Measurements from ENCODE around the gene MACROH2A2. TPM values are rescaled to one million over a fixed set of nuclear protein-coding genes. Genes with fewer than 3 reads are reported as not detected.
"Not testable (repeated sequence)": the region's sequence is repeated elsewhere in the genome, so short reads cannot be mapped to it uniquely, and the experiment has no call there.

MACROH2A2 gene
- total RNA-seq, result 0.59 and 1.0 TPM in 2 replicates

DNA sequence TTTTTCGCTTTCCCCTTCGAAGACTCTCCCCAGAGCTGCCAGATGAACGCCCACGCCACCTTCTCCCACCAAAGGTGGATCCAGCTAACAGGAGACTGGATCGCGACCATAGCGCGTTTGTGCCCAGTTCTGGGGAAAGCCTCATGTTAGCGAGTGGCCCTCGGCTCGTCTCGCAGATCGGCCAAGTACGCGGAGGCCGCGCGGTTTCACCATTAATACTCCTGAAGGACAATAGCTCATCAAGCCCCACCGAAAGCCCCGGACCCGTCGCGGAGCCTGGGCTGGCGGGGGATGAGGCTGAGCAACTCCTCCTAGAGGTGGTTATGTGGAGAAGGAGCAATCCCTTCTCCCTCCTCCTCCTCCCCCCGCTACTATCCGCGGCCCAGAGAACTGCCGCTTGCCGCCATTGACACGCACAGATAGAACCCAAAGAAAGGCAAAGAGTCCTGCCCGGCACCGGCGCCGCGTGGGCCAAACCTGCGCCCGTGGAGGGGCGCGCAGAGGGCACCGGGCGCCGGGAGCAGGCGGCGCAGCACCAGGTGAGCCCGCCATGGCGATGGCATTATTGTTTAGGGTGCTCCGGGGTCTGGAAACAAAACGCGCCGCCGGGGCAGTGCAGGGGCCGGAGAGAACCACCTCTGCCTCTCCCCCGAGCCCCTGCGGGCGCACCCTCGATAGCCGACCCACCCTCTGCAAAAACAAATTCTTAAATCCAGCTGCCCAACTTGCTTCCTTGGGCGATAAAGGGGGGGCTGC, at the start of gene MACROH2A2:
Gene MACROH2A2, plus strand, starts transcription at position 385 of the 756 bp plus-strand sequence. CDS start 22,813 bp downstream, outside the sequence.
- no peak for DNase-seq (ENCODE audit: low read depth, low spot score)

DNA sequence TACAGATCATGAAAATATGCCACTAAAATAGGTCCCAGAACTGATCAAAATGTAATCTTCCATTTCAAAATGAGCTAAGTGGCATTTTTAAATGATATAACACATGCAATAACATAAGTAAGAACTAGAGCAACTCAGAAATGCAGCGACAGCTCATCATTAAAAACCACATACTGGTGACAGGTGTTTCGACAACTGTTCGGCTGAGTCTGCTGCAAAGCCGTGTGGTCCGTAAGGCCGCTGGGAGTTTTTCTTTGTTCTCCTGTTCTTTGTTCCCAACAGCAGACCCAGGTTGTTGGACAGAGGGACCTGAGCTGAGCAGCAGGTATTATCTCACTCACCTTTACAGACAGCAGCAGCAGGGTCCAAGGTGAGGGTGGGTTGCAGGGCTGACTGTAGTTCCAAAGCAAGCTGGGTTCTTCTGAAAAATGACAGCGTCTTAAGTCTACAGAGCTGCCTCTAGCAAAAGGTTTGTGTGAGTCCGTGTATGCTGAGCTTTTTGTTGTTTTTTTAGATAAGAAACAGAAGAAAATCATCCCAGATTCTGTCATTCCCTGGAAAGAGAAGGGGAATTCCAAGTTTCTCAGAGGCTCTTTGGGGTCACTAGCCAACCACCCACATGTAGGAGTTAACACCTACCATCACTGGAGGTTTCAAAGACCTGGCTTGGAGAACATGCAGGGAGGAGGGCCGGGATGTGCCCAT, 45.4 kb upstream of the MACROH2A2 start:
- no peak for DNase-seq (ENCODE audit: low read depth, low spot score)

DNA sequence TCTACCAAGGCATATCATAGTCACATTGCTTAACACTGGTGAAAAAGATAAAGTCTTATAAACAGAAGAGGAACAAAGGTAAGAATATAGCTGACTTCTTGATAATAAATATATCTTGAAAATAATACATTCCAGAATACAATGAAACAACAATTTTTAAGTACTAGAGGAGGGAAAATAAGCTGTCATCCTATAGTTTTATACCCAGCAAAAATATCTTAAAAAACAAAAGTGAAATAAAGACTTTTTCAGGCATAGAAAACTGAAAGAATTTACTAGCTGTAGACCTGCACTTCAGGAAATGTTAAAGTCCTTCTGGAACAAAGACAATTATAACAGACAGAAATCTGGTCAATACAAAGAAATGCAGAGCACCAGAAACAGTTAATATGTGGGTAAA, 21.4 kb upstream of the MACROH2A2 start:
- DNase-seq (ENCODE audit: low read depth, low spot score), result no peak

DNA sequence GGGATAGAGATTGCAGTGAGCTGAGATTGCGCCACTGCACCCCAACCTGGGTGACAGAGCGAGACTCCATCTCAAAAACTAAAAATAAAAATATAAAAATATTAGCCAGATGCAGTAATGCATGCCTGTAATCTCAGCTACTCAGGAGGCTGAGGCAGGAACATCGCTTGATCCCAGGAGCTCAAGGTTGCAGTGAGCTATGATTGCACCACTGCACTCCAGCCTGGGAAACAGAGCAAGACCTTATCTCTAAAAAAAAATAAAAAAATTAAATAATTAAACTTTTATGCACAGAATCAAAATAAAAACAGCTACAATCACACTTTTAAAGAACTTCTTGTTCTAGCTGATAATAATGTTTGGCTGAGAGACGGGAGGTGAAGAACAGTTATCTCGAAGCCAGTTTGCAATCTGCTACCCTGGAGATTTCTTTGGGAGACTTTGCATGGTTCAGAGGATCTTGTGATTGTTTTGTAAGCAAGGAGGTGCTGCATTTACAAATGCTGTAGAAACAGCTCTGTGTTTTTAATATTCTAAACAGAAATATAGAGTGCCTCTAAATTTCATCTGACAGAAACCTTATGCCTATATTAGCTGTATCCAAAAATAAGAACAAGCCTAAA, 19.9 kb upstream of the MACROH2A2 start:
- DNase-seq (ENCODE audit: low read depth, low spot score), result no peak

DNA sequence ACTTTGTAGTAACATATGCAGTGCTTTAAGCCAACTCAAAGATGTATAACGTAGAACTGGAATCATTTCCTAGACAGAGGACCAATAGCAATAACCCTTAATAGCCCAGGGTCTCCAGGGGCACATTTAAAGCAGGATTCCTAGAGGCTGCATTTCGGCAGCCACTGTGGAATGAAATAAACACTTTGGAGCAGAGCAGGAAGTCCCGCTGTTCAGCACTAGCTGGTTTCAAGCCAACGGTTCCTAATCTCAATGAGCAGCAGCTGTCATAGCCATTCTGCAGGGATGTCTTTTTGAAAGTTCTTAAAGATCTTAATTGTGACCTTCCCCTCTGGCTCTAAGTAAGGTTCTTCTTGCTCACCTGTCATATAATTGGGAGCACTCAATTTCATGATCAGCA, 18.4 kb upstream of the MACROH2A2 start:
- DNase-seq (ENCODE audit: low read depth, low spot score), result no peak

DNA sequence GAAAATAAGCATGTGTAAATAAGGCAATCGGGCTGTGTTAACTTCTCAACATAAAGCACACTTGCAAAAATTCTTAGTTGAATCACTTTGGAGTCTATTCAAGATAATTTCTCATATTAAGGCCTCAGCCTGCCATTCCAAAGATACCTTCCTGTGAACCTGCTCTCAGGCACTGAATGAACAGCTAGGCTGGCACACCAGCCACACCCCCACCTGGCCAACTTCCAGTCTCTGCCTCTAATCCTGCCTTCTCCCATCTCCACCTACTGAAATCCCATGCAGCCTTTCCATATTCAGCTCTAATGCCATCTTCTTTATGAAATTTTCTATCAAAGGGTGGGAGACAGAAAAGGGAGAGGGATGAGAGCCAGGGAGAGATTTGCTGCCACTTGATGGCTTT, 17.1 kb upstream of the MACROH2A2 start:
- no peak for DNase-seq (ENCODE audit: low read depth, low spot score)

DNA sequence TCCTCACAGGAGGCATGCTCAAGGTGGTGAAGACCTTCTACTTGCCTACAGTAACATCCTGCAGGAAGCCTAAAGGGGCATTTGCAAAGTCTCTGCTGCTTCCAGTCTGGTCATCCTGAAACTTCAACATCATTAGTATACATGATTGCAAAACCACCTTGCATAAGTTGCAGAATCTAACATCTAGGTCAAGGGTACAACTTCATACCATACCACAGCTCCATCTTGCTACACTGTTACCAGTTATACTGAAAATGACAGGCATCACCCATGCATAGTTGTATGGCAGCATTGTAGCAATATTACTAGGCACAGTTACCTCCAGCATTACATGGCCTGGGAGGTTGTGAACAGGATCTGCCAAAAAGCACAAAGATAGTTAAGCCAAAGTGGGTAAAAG, 13.7 kb upstream of the MACROH2A2 start:
- DNase-seq (ENCODE audit: low read depth, low spot score), result no peak

DNA sequence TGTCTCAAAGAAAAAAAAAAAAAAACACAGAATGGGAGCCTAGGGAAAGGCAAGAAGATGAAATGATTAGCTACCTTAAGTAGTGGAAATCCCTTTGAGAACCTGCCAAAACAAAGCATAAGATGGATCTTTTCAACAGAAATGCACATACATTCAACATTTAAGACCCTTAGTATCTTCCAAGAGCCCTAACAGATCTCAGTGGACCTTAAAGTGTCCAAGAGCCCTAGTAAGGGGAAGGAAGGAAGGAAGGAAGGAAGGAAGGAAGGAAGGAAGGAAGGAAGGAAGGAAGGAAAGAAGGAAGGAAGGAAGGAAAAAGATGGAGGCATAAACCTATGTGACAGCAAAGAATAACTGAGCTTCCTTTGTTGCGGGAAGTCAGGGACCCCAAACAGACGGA, 11.6 kb upstream of the MACROH2A2 start:
- no peak for DNase-seq (ENCODE audit: low read depth, low spot score)

DNA sequence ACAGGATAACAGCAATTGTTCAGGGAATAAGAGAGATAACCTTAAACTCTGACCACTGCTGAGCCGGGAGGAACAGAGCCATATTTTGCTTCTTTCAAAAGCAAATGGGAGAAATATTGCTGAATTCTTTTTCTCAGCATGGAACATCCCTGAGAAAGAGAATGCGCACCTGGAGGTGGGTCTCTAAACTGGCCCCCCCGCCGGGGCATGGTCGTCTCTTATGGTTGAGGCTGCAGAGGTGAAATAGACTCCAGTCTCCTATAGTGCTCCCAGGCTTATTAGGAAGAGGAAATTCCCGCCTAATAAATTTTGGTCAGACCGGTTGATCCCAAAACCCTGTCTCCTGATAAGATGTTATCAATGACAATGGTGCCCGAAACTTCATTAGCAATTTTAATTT, 10.9 kb upstream of the MACROH2A2 start:
- DNase-seq (ENCODE audit: low read depth, low spot score), result not testable (repeated sequence)

DNA sequence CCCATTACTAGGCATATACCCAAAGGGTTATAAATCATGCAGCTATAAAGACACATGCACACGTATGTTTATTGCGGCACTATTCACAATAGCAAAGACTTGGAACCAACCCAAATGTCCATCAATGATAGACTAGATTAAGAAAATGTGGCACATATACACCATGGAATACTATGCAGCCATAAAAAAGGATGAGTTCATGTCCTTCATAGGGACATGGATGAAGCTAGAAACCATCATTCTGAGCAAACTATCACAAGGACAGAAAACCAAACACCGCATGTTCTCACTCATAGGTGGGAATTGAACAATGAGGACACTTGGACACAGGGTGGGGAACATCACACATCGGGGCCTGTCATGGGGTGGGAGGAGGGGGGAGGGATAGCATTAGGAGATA, 5.6 kb upstream of the MACROH2A2 start:
- DNase-seq (ENCODE audit: low read depth, low spot score), result not testable (repeated sequence)

DNA sequence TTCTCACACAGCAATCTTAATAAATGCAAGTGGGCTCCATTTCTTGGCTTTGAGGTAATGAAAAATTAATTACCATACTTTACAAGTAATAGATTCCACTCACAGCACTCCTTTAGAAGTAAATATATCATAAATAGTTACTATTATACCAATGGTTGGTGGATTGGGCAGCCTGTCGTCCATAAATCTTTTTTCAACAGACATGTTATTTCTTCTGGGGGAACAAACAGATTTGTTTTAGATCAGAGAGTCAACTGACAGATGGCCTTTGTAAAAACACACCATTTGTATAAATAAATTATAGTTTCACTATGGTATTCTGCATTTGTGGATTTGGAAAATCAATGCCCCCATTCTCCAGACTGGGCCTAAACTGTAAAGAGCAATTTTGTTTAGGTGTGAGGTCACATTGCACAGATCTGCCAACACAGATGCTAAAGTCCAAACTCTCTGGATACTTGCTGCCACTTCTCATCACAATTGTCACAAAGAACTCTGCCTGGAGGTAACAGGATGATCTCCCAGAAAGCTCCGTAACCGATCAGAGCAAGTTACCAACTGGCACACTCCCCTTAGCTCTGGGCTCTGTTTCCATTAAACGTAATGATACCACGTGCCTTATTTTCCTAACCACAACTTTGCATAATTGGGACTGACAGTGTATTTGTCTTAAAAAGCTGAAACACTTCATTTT, 4.5 kb upstream of the MACROH2A2 start:
- DNase-seq (ENCODE audit: low read depth, low spot score), result no peak

DNA sequence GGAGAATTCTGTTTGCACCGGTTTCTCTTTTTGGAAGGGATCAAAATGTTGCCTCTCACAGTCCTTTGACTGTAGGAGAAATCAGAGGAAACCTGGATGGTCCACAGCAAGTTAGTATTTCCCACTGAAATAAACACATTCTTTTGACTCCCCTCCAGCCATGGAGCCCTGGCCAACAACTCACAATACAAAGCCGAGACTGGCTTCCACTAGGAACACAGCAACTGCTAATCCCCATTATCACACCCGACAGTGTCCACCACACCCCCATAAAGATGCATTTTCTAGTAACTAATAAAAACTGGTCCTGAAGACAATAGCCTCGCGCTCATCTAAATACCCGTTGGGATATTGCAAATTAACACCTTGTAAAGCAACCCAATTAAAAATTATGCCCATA, 798 bp upstream of the MACROH2A2 start:
- no peak for DNase-seq (ENCODE audit: low read depth, low spot score)

DNA sequence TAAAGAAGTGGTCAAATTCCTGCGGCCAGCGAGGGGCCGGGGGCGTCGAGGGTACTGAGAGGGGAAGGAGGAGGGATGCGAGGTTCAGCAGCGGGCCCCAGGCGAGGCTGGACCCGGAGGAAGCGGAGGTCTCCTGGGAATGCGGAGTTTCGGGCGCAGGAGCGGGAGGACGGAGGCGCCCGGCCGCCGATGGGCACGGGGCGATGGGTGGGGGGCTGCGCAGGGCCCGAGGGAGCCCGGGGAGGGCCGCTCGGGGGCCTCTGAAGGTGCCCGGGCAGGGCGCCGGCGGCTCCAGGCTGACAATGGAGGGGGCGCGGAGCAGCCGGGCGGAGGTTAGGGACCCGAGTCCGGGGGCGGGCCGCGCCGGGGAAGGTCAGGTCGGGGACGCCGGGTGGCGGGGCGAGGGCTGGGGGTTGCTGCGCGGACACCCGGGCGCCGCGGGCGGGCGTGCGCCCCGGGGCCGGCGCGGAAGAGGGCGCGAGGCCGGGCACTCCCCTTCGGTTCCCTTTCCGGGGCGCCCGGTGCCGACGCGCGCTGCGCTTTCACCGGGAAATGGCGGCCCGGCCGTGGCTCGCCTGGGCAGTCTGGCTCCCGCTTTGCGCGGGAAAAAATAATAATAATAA, 683 bp downstream of the MACROH2A2 start:
- DNase-seq (ENCODE audit: low read depth, low spot score), result no peak

DNA sequence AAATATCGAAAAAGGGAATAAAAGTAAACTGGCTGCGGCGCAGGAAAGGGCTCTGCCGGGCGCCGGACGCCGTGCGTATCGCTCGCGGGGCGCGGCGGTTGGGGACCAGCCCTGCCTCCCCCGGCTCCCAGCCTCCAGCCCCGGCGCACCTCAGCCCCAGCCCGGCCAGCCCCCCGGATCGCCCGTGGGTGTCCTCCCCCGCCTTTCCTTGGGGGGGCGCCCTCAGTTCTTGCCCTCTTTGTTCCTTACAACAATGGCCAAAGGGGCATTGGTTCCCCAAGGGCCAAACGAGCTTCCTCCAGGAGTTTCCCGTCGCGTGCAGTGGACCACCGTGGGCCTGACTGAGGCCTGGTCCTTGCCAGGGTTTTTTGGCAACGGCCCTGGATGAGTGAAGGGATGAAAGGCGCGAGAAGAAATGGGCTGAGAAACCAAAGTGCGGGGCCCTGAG, 1.2 kb downstream of the MACROH2A2 start:
- no peak for DNase-seq (ENCODE audit: low read depth, low spot score)

DNA sequence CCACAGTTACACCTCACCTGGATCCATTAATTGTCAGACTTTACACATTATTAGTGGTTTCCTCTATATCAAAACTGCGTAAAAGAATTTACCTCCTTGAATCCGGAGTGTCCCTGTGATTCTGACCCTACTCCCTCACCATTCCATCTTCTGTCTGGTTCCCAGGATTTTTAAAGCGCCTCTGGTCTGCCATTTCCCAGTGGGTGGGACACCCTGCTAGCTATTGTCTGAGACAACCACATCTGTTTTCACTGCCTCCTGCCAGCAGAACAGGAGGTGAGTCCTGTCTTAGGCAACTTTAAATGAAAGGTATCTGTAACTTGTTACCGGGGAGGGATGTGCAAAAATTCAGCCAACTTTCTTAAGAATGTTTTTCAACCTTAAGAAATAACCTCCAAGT, 2.3 kb downstream of the MACROH2A2 start:
- no peak for DNase-seq (ENCODE audit: low read depth, low spot score)

DNA sequence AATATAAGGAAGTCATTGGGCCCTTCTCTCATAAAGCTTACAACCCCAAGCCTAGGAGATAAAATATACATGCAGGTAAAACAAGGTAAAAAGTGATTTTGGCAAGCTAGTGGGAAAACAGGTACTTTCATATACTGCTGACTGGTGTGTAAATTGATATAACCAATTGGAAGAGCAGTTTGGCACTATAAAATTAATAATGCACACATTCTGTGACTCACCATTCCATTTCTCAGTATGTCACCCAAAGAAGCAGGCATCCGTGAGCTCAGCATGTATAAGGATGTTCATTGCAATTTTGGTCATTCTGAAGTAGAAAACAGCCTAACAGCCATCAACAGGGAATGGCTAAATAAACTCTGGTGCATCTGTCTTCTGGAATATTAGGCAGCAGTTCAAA, 2.9 kb downstream of the MACROH2A2 start:
- DNase-seq (ENCODE audit: low read depth, low spot score), result no peak

DNA sequence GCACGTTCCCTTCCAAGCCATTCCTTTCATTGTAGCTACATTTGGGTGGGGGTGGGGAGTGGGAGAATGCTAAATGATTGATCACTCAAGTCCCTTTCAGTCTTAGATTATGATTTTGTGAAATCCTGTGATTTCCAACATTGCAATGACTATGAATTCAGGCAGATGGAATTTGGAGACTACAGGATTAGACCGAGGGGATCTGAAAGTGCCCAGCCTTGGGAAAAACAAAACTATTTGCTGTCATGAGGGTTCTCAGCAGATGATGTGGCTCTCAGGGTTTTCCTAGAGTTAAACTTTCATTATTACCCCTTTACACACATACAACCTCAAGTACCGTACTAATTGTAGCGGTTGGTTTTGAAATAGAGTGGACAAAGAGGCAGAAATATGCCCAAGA, 4.7 kb downstream of the MACROH2A2 start:
- no peak for DNase-seq (ENCODE audit: low read depth, low spot score)

DNA sequence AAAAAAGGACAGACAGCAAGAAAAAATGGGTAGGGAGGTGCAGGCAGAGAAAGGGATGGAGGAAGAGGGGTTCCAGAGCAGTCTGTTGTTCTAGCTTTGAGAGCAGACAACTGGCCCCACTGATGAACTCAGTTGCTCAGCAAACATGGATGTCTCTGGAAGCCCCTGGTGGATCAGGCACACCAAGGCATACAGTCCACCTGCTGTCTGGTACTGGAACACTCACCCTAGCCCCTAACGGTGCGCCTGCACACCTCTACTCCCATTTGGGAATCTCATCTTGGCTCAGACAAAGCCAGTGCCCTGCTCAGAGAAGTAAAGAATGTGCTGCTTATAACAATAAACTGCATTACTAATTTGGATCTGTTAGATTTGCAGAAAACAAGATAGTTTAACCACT, 7.7 kb downstream of the MACROH2A2 start:
- DNase-seq (ENCODE audit: low read depth, low spot score), result no peak

DNA sequence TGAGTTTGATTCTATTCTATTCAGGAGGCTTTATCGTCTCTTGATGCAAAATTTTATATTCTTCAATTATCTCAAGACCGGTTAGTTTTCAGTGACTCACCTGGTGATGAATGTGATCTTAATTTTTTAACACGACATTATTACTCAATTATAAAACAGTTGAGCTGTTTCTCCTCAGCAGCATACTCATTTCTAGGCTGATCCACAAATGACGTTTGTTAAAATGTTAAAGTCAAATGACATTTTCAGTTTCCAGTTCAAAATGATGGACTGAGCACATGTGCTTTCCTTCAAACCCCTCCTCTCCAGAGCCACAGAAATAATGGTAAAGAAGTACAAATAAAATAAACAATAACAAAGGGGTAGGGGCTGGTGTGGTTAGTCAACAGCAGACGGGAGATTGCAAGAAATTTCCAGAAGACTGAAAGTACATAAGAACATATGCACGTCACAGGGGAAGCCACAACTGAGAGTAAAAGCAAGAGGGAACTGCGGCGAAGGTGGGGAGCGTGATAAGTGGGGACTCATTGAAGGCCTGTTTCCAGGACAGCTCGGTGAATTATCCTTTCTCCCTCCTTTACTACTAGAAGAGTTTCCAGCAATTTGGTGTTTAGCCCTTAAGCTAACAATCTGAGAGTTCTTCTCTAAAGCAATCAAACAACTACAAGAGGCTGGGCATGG, 10.9 kb downstream of the MACROH2A2 start:
- no peak for DNase-seq (ENCODE audit: low read depth, low spot score)

DNA sequence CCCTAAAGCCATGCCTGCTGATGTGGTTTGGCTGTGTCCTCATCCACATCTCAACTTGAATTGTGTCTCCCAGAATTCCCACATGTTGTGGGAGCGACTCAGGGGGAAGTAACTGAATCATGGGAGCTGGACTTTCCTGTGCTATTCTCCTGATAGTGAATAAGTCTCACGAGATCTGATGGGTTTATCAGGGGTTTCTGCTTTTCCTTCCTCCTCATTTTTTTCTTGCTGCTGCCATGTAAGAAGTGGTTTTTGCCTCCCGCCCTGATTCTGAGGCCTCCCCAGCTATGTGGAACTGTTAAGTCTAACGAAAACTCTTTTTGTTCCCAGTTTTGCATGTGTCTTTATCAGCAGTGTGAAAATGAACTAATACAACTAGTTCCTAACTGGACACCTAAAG, 11.8 kb downstream of the MACROH2A2 start:
- no peak for DNase-seq (ENCODE audit: low read depth, low spot score)

DNA sequence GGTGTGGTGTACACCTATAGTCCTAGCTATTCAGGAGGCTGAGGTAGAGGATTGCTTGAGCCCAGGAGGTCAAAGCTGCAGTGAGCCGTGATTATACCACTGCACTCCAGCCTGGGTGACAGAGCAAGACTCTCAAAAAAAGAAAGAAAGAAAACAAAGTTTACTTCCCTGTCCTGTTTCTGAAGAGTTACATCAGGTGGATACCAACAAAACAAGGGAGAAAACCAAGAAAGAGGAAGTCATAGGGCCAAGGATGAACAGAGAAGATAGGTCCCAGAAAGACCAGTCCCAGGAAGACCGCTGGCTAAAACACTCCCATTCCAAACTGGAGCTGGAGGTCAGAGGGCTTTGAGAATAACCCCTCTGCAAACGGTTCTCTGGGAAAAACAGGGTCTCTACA, 13.5 kb downstream of the MACROH2A2 start:
- DNase-seq (ENCODE audit: low read depth, low spot score), result no peak

All from pulmonary artery endothelial cell (primary cell).